Activated CD8-positive, alpha-beta T cell treated with anti-CD3 and anti-CD28 coated beads for 36 hours (primary cell): Measurements from ENCODE around the gene ADAM15. TPM values are rescaled to one million over a fixed set of nuclear protein-coding genes. Genes with fewer than 3 reads are reported as not detected.

Source experiments
- ATAC-seq: fragments of 200-7000 bp; cut with Tn5 transposase; one replicate; pipeline ENCODE4 v1.10.0; 2021; ENCODE audit warnings: mild to moderate bottlenecking, moderate library complexity
- CTCF ChIA-PET: fragments of 350-600 bp; sonication (Branson Sonifier 250); formaldehyde crosslinking; loops from one replicate; lab custom pipeline; 2021; ENCODE audit warnings: antibody characterized with exemption; lab: Charles Lee
- POLR2A ChIA-PET: fragments of 350-600 bp; sonication (Branson Sonifier 250); formaldehyde crosslinking; loops from one replicate; lab custom pipeline; 2021; ENCODE audit warnings: antibody characterized with exemption; lab: Charles Lee
- DNase-seq: peaks from one replicate; pipeline ENCODE4 v3.0.0-alpha.2; 2020
- H3K27ac Mint-ChIP-seq: one replicate; pipeline ENCODE4 v1.8.0; 2021; ENCODE audit warnings: mild to moderate bottlenecking, mixed read lengths
- H3K27me3 Mint-ChIP-seq: one replicate; pipeline ENCODE4 v1.8.0; 2021; ENCODE audit warnings: mixed read lengths
- H3K36me3 Mint-ChIP-seq: one replicate; pipeline ENCODE4 v1.8.0; 2021; ENCODE audit warnings: low read depth, mixed read lengths
- H3K4me1 Mint-ChIP-seq: one replicate; pipeline ENCODE4 v1.8.0; 2021; ENCODE audit warnings: low read depth, mixed read lengths
- H3K4me3 Mint-ChIP-seq: one replicate; pipeline ENCODE4 v1.8.0; 2021; ENCODE audit warnings: mild to moderate bottlenecking, moderate library complexity, mixed read lengths
- H3K9me3 Mint-ChIP-seq: one replicate; pipeline ENCODE4 v1.8.0; 2021; ENCODE audit warnings: mixed read lengths
- intact Hi-C: fragments of 100-400 bp; cut with micrococcal nuclease; formaldehyde crosslinking; loops from one replicate; pipeline ENCODE4 v1.10.0; 2022
- total RNA-seq, 2 experiments: library from RNA; stranded (reverse); gene quantifications; one replicate each; pipeline ENCODE4 v1.2.3, GENCODE V29; 2021
- TF ChIP-seq, protein P1 (sequence below): fragments of 200-600 bp; IDR thresholded peaks from one replicate; pipeline ENCODE4 v1.8.0; 2022; ENCODE audit warnings: antibody characterized with exemption, mild to moderate bottlenecking

ADAM15 gene
- total RNA-seq, 2 experiments from 2014 or later = 36.4 to 37.2 TPM

DNA sequence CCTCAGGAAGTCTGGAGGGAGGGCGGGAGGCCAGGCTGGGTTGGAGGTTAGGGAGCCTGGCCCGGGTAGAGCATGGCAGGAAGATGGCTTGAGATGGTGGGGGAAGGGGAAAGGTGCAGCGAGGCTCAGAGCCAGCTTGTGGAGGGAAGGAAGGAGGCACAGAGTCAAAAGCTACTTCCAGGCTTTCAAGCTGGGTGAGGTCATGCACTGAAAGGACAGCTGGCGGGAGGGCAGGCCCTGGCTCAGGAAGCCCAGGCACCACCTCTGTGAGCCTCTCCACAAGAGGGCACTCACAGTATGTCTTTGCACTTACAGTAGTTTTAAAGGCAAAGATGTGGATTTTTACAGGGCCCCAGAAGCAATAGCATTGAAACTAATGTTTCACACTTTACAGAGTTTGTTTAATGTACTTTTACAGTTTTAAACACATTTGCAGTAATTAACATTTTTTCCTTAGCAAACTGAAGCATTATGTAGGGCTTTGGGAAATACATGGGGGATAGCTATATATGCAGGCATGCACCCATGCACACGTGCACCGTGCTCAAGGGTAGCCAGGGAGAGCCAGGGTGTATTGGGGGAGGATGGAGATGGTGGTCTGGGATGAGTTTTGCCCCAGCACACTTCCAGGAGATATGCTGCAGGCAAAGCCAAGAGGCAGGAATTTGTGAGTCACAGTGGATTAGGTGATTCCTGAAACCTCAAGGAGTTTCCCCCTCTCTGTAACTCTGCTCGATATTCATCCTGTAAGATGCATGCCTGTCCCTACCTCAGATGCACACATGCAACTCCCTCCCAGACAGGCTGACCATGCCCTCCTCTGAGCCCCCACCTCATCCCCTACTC is 6.1 kb upstream of the ADAM15 start:
- POLR2A ChIA-PET = interaction anchor here (0.9 to 1.6 kb wide), 6 partner anchors 9 to 91 kb away, joined by 3 to 6 read pairs (median 4); no protein-coding TSS in a partner anchor
- intact Hi-C loops = no loop called here
- DNase-seq (peak; percentile 82), ATAC-seq (peak; percentile 98)
- H3K27me3 Mint-ChIP-seq = peaks cover 2% of the 10 kb centered on the region
- H3K9me3 Mint-ChIP-seq = no peaks in the 10 kb centered on the region
- no peaks in the 10 kb centered on the region for H3K36me3 Mint-ChIP-seq
- CTCF ChIA-PET = interaction anchor here (0.6 to 14.7 kb wide), 19 partner anchors 10 to 128 kb away, joined by 3 to 204 read pairs (median 5); partner anchors contain the start of genes EFNA3, EFNA4, FLAD1 and KRTCAP2
- peaks cover 5% of the 10 kb centered on the region for H3K4me1 Mint-ChIP-seq
- no peak overlapping the region for H3K4me3 Mint-ChIP-seq
- H3K27ac Mint-ChIP-seq = peak overlapping the region; percentile 10
- TF ChIP-seq, protein P1, sequence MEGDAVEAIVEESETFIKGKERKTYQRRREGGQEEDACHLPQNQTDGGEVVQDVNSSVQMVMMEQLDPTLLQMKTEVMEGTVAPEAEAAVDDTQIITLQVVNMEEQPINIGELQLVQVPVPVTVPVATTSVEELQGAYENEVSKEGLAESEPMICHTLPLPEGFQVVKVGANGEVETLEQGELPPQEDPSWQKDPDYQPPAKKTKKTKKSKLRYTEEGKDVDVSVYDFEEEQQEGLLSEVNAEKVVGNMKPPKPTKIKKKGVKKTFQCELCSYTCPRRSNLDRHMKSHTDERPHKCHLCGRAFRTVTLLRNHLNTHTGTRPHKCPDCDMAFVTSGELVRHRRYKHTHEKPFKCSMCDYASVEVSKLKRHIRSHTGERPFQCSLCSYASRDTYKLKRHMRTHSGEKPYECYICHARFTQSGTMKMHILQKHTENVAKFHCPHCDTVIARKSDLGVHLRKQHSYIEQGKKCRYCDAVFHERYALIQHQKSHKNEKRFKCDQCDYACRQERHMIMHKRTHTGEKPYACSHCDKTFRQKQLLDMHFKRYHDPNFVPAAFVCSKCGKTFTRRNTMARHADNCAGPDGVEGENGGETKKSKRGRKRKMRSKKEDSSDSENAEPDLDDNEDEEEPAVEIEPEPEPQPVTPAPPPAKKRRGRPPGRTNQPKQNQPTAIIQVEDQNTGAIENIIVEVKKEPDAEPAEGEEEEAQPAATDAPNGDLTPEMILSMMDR = peak; percentile 60

DNA sequence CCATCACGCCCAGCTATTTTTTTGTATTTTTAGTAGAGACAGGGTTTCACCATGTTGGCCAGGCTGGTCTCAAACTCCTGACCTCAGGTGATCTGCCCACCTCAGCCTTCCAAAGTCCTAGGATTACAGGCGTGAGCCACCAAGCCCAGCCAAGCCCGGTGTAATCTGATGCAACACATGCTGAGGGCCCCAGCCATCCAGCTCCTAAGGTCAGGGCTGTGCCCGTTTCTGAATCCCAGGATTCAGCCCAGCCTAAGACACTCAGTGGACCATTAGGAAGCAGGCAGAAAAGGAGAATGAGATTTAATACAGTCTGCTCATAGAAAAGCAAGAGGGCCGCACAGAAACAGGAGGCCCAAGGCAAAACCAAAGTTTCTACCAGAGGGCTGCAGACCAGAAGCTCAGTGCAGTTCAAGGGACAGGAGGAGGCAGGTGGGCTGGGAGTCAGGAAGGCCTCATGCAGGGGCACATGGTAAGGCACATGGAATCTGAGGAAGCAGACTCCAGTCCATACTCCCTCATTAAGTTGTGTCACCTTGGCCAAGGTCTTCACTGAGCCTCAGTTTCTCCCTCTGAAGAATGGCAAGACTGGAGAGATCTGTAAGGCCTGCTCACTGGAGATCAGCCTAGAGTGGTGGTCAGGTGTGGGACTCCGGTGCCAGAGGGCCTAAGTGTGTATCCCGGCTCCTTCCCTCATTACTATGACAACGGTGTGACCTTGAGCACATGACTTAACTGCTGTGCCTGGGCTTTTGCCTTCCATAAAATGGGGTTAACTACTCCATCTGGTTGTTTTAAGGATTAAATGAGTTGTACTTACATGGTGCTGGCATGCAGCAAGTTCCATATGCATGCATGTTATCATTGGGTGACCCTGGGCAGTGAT is 2.4 kb upstream of the ADAM15 start:
- H3K27ac Mint-ChIP-seq = no peak overlapping the region
- peaks cover 2% of the 10 kb centered on the region for H3K27me3 Mint-ChIP-seq
- POLR2A ChIA-PET = interaction anchor here (0.8 to 1.4 kb wide), 3 partner anchors 13 to 61 kb away, joined by 3 read pairs; no protein-coding TSS in a partner anchor
- intact Hi-C loops = no loop called here
- TF ChIP-seq, protein P1 = no peak
- DNase-seq (no peak), ATAC-seq (no peak)
- H3K4me1 Mint-ChIP-seq = peaks cover 24% of the 10 kb centered on the region
- H3K36me3 Mint-ChIP-seq = peaks cover 4% of the 10 kb centered on the region
- CTCF ChIA-PET = interaction anchor here (0.9 to 23.5 kb wide), 7 partner anchors 8 to 66 kb away, joined by 3 to 278 read pairs (median 3); partner anchors contain the start of genes EFNA4 and FLAD1
- no peaks in the 10 kb centered on the region for H3K9me3 Mint-ChIP-seq
- no peak overlapping the region for H3K4me3 Mint-ChIP-seq

- H3K9me3 Mint-ChIP-seq = no peaks in the 10 kb centered on the region
These were observed 1.2 kb upstream of the ADAM15 start for GRCh38 chr1:155049651-155050559.

More at GRCh38 chr1:155049651-155050559, 1.2 kb upstream of the ADAM15 start:
- intact Hi-C loops = loop anchor here (5.0 kb wide), 1 partner anchor 37 kb away; no protein-coding TSS in a partner anchor
- H3K4me1 Mint-ChIP-seq = peaks cover 20% of the 10 kb centered on the region
- CTCF ChIA-PET = interaction anchor here (0.8 to 23.5 kb wide), 13 partner anchors 9 to 123 kb away, joined by 3 to 278 read pairs (median 10); partner anchors contain the start of genes EFNA4, FLAD1, KRTCAP2 and LENEP
- no peak overlapping the region for H3K27ac Mint-ChIP-seq
- TF ChIP-seq, protein P1 = no peak
- no peak for DNase-seq
- H3K36me3 Mint-ChIP-seq = peaks cover 5% of the 10 kb centered on the region
- no peaks in the 10 kb centered on the region for H3K27me3 Mint-ChIP-seq
- POLR2A ChIA-PET = interaction anchor here (1.2 to 2.8 kb wide), 7 partner anchors 12 to 50 kb away, joined by 3 to 8 read pairs (median 7); no protein-coding TSS in a partner anchor
- no peak for ATAC-seq
- H3K4me3 Mint-ChIP-seq = peak overlapping the region; percentile 74
